ENCODE results near the gene SMARCB1.

DNA sequence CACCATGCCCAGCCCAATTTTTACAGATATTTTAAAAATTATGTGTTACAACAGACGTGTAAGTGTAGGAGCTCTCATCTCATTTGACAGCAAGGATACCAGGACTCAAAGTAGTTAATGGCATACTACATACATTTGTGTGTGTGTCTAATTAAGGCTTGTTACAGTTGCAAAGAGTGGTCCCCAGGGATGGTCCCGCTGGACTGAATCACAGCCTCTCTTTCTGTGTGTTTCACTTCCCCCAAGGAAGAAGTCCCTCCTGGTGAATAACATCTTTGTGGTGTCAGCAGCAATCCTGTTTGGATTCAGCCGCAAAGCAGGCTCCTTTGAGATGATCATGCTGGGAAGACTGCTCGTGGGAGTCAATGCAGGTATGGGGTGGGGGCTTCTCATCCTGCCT lies 88.1 kb downstream of the SMARCB1 start:
- TF ChIP-seq POLR2A (IDR thresholded peaks at IDR 0.05; ENCODE audit: low read depth, low read length), result no peak
- no peak for TF ChIP-seq TAF1 (IDR thresholded peaks at IDR 0.05; ENCODE audit: low read depth, low read length)
- TF ChIP-seq POLR2AphosphoS5 (IDR thresholded peaks at IDR 0.05; ENCODE audit: low read depth, low read length), result no peak
- TF ChIP-seq SPI1 (IDR thresholded peaks at IDR 0.05; ENCODE audit: low read depth, low read length), result 0 out of 2 replicates have a peak, but pooled peaks have one; percentile 5
